HEK293T (cell line): ENCODE data around the gene SMG1.

Experiments
- BHLHE40 ChIP-seq: fragments of 450-650 bp; IDR thresholded peaks from 2 replicates; pipeline ENCODE4 v1.6.1; 2016; ENCODE audit warnings: mild to moderate bottlenecking, moderate library complexity, borderline replicate concordance
- CTBP1 ChIP-seq: fragments of 450-650 bp; IDR thresholded peaks from 2 replicates; pipeline ENCODE4 v1.6.1; 2016; ENCODE audit warnings: borderline replicate concordance
- FOXM1 ChIP-seq: fragments of 450-650 bp; IDR thresholded peaks from 2 replicates; pipeline ENCODE4 v1.6.1; 2017; ENCODE audit warnings: mild to moderate bottlenecking, borderline replicate concordance
- L3MBTL2 ChIP-seq: fragments of 450-650 bp; conservative IDR thresholded peaks from 2 replicates; pipeline ENCODE4 v1.6.1; 2016; ENCODE audit warnings: mild to moderate bottlenecking
- SP1 ChIP-seq: fragments of 450-650 bp; IDR thresholded peaks from 2 replicates; pipeline ENCODE4 v1.6.1; 2017
- TARDBP ChIP-seq: fragments of 450-650 bp; IDR thresholded peaks from 2 replicates; pipeline ENCODE4 v1.6.1; 2016
- ZNF384 ChIP-seq: fragments of 450-650 bp; IDR thresholded peaks from 2 replicates; pipeline ENCODE4 v1.6.1; 2016

- TF ChIP-seq BHLHE40 (no peak), ZNF384 (no peak), FOXM1 (no peak), SP1 (no peak), TARDBP (no peak), L3MBTL2 (no peak), CTBP1 (no peak)
These were observed 40.6 kb upstream of the SMG1 start for GRCh38 chr16:18966791-18967190.
